Ovary (tissue), 10 donors: ENCODE measurements around the gene TET2. TPM values are rescaled to one million over a fixed set of nuclear protein-coding genes. Genes with fewer than 3 reads are reported as not detected.
A peak's percentile ranks its signal among the peaks of the same experiment; 100 is the strongest.

Source experiments
- DNase-seq, 5 donors: peaks; one replicate each; pipeline ENCODE4 v3.0.0-alpha.2; 2019 to 2020
- H3K27ac ChIP-seq, 2 donors: fragments of 200-600 bp; one replicate each; pipeline versions ENCODE4 v1.5.1 to v1.8.0; 2019 to 2022
- H3K27me3 ChIP-seq: fragments of 200-600 bp; one replicate; pipeline ENCODE4 v1.8.0; 2022
- H3K36me3 ChIP-seq: fragments of 200-600 bp; sonication (generic); one replicate; pipeline ENCODE4 v1.5.1; 2019
- H3K4me1 ChIP-seq: one replicate; pipeline ENCODE4 v1.8.1; 2013; ENCODE audit warnings: mild to moderate bottlenecking, moderate library complexity; ENCODE audit not compliant: insufficient read depth
- H3K4me3 ChIP-seq: fragments of 200-600 bp; sonication (generic); one replicate; pipeline ENCODE4 v1.5.1; 2017
- H3K9me3 ChIP-seq, 2 donors: fragments of 200-600 bp in 1 of 2; sonication (generic) in 1 of 2; one replicate each; pipeline versions ENCODE4 v1.5.1 to v1.8.1; 2013 to 2019; ENCODE audit warnings: mild to moderate bottlenecking in 1 of 2, moderate library complexity in 1 of 2
- EP300 ChIP-seq: sonication (generic); formaldehyde crosslinking; IDR thresholded peaks from one replicate; pipeline ENCODE4 v1.6.1; 2017; ENCODE audit warnings: antibody characterized with exemption
- POLR2A ChIP-seq: fragments of 450-650 bp; IDR thresholded peaks from one replicate; pipeline ENCODE4 v1.6.1; 2017; ENCODE audit warnings: antibody characterized with exemption, mild to moderate bottlenecking, moderate library complexity
- WGBS, 3 donors: extraction: QIAGEN DNeasy Blood & Tissue Kit in 1 of 3; methylation state at CpG; one replicate each; pipeline versions ENCODE4 v1.1.5 to v1.1.7; 2013 to 2017; 5-methylcytosine and 5-hydroxymethylcytosine counted together
- intact Hi-C, 4 donors: fragments of 100-400 bp; cut with DNase I; formaldehyde crosslinking; loops; one replicate each; pipeline versions ENCODE4 v1.11.0 to v1.15.1; 2022 to 2023
- long read RNA-seq, 3 donors: library from polyadenylated mRNA in 2 of 3; unstranded in 2 of 3; transcript quantifications; one replicate each; pipeline ENCODE4 v2.0.0 and lab custom pipeline, GENCODE V29; 2021 to 2026
- polyA plus RNA-seq, 2 donors: library from polyadenylated mRNA; stranded (reverse); fragments of 200-250 nt in 1 of 2; fragments of 350-450 nt in 1 of 2; fragmentation: Illumina TruSeq in 1 of 2; extraction: RNeasy Lipid Tissue Mini Kit (QIAGEN cat#74804) in 1 of 2; gene quantifications; one replicate each; pipeline ENCODE4 v1.2.3, GENCODE V29; 2013 to 2014
- total RNA-seq, 7 donors: library from RNA; depleted of rRNA in 2 of 7; stranded (reverse); fragments of >200 nt in 2 of 7; fragmentation: NEBNext Ultra II Directional in 3 of 7; extraction: Animal tissue kit (Norgen Biotek cat#: 25700) in 3 of 7; gene quantifications; one replicate each; pipeline versions ENCODE4 v1.1.0 to v1.2.4, GENCODE V29; 2016 to 2023
- TF ChIP-seq, protein P1 (sequence below), 3 donors: fragments of 450-650 bp in 2 of 3; fragments of 200-600 bp in 1 of 3; IDR thresholded peaks; one replicate each; pipeline versions ENCODE4 v1.5.1 to v1.8.0; 2016 to 2022; ENCODE audit warnings: antibody characterized with exemption in 3 of 3, mild to moderate bottlenecking in 1 of 3
- donor health status: DM: no; HTN: no; CAD: no; lungs with moderate emphysema.
- donor health status: DM: no; HTN: no; CAD: no.
- donor health status: Bipolar disorder and iron deficiency.
- donor health status: DM: yes; HTN: yes; CAD: no.
- donor health status: DM: no; HTN: no; CAD: no.
- donor health status: DM: yes; HTN: yes; CAD: no.

The TET2 gene
- 10 to 100 TPM; 11.4 to 20.8 (median 17.9) TPM for total RNA-seq
- 1 to 10 TPM; 3.7 to 9.0 TPM for polyA plus RNA-seq
- long read RNA-seq, donor 1, partial matches to known transcripts = 25 of 26 reads
- long read RNA-seq, donor 1, other reads (novel, unspliced or antisense) = 1 of 26 reads
- long read RNA-seq, donor 2 = 0 reads
- long read RNA-seq, donor 3, partial matches to known transcripts = 0 of 2 reads
- long read RNA-seq, donor 3, other reads (novel, unspliced or antisense) = 2 of 2 reads

DNA sequence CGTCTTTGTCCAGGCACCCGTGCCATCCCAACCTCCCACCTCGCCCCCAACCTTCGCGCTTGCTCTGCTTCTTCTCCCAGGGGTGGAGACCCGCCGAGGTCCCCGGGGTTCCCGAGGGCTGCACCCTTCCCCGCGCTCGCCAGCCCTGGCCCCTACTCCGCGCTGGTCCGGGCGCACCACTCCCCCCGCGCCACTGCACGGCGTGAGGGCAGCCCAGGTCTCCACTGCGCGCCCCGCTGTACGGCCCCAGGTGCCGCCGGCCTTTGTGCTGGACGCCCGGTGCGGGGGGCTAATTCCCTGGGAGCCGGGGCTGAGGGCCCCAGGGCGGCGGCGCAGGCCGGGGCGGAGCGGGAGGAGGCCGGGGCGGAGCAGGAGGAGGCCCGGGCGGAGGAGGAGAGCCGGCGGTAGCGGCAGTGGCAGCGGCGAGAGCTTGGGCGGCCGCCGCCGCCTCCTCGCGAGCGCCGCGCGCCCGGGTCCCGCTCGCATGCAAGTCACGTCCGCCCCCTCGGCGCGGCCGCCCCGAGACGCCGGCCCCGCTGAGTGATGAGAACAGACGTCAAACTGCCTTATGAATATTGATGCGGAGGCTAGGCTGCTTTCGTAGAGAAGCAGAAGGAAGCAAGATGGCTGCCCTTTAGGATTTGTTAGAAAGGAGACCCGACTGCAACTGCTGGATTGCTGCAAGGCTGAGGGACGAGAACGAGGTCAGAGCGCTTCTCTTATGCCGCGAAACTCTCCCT is at the start of gene TET2:
Gene TET2 (plus strand): TSS at position 601 of the 740 bp plus-strand sequence. CDS start 87,067 bp downstream, outside the sequence.
- DNase-seq = peak; percentile 43 to 73 (median 60)
- H3K4me3 ChIP-seq = peak within 1 kb of the TSS; percentile 53
- peak within 1 kb of the TSS; percentile 77 to 83 for H3K27ac ChIP-seq
- intact Hi-C loops = loop anchor here in 2 of 4 donors (5.0 kb wide), 1 partner anchor 326 kb away; the partner anchor contains the start of gene PPA2 (in 2 of the 2)
- no peaks in the 10 kb centered on the region for H3K27me3 ChIP-seq
- peaks cover 8% of the 10 kb centered on the region for H3K4me1 ChIP-seq
- TF ChIP-seq, protein P1, sequence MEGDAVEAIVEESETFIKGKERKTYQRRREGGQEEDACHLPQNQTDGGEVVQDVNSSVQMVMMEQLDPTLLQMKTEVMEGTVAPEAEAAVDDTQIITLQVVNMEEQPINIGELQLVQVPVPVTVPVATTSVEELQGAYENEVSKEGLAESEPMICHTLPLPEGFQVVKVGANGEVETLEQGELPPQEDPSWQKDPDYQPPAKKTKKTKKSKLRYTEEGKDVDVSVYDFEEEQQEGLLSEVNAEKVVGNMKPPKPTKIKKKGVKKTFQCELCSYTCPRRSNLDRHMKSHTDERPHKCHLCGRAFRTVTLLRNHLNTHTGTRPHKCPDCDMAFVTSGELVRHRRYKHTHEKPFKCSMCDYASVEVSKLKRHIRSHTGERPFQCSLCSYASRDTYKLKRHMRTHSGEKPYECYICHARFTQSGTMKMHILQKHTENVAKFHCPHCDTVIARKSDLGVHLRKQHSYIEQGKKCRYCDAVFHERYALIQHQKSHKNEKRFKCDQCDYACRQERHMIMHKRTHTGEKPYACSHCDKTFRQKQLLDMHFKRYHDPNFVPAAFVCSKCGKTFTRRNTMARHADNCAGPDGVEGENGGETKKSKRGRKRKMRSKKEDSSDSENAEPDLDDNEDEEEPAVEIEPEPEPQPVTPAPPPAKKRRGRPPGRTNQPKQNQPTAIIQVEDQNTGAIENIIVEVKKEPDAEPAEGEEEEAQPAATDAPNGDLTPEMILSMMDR (IDR thresholded peaks at IDR 0.05) = peak in 1 of 3 donors; percentile 9
- TF ChIP-seq POLR2A = no peak
- H3K36me3 ChIP-seq = no peaks in the 10 kb centered on the region
- no peaks in the 10 kb centered on the region for H3K9me3 ChIP-seq
- 0 to 1% (median 0%) methylated on average over 72 to 77 of the region's 77 CpGs for WGBS, 3 donors

DNA sequence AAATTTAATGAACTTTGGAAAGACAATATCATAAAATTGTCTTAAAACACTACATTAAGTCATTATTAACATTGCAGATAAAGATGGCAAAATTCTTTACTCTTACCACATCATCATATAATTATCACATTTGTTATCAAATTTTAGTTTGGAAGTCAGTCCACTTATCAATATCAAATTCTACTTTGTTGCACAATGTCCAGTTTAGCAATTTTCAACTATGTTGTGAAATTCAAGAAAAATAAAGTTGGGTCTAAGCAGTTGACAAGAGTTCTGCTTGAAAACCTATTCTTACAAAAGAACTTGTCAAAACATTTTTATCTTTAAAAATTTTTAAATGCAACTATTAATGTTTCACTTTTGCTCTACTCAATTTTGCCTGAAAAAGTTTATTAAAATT is 44.7 kb upstream of the TET2 start:
- H3K4me3 ChIP-seq = no peak overlapping the region
- H3K9me3 ChIP-seq = no peaks in the 10 kb centered on the region
- no peaks in the 10 kb centered on the region for H3K27me3 ChIP-seq
- H3K27ac ChIP-seq = no peak overlapping the region
- intact Hi-C loops = no loop called here
- TF ChIP-seq EP300 (no peak), POLR2A (no peak)
- TF ChIP-seq, protein P1 (IDR thresholded peaks at IDR 0.05) = no peak
- no peaks in the 10 kb centered on the region for H3K36me3 ChIP-seq
- H3K4me1 ChIP-seq = no peaks in the 10 kb centered on the region
- DNase-seq = no peak

DNA sequence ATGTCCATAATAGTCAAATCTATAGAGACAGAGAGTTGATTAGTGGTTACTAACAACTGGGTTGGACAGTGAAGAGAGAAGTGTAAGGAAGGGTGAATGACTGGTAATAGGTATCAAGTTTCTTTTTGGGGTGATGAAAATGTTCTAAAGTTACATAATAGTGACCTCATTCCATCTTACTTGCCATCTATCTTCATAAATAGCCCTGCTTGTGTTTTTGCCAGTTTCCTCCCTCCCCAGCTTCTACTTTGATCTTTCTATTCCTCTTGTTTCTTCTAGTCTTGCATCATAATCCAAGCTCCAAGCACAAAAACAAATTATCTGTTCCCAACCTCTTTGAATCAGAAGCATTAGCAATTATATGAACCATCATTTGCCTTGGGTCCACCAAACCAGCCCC is 40.2 kb upstream of the TET2 start:
- Histone ChIP-seq H3K4me3 (no peak overlapping the region), H3K27ac (no peak overlapping the region), H3K4me1 (no peaks in the 10 kb centered on the region), H3K36me3 (no peaks in the 10 kb centered on the region), H3K27me3 (no peaks in the 10 kb centered on the region), H3K9me3 (no peaks in the 10 kb centered on the region)
- TF ChIP-seq POLR2A = no peak
- TF ChIP-seq EP300 = no peak
- TF ChIP-seq, protein P1 (IDR thresholded peaks at IDR 0.05) = no peak
- DNase-seq = peak in 1 of 5 donors; percentile 13
- intact Hi-C loops = no loop called here

DNA sequence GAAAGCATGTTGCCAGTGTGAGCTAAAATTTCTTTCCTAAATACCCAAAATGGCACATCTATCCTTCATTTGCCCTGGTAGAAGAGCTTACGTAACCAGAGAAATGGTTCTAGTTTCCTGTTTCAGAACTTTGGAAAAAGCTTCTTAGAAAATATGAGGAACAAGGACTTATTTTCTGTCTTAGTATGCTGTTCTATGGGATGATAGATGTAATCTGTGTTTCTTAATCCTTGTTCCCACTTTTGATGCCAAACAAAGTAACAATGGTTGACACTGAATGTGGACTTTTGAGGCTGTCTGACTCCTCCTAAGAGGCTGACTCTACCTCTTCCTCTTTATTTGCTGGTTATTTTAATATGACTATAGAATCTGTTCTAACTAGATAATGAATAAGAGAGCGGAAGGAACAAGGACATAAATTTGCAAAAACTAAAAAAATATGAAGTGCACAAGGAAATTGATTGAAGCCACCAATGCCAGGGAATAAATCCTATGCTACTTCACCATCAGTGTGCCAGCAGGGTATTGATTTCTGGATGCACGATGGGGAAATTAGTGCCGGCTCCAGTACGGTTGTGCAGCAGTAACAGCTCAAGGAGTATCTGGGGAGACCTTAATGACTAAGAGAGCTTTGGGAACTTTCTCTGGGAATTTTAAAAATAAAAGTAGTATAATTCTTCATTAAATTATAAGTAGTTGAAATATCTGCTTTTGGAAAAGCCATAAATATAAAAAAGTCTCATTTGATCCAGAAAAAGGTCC is 39.4 kb upstream of the TET2 start:
- Histone ChIP-seq H3K4me1 (no peaks in the 10 kb centered on the region), H3K9me3 (no peaks in the 10 kb centered on the region), H3K27ac (no peak overlapping the region), H3K4me3 (no peak overlapping the region), H3K27me3 (no peaks in the 10 kb centered on the region), H3K36me3 (no peaks in the 10 kb centered on the region)
- 61 to 90% (median 71%) methylated on average over 5 of the region's 5 CpGs for WGBS, 3 donors
- TF ChIP-seq POLR2A = no peak
- no peak for TF ChIP-seq EP300
- TF ChIP-seq, protein P1 (IDR thresholded peaks at IDR 0.05) = no peak
- no peak for DNase-seq
- intact Hi-C loops = no loop called here
